Neural progenitor cell (in vitro differentiated cells): ENCODE results near the gene IPO4. TPM values are rescaled to one million over a fixed set of nuclear protein-coding genes. Genes with fewer than 3 reads are reported as not detected.

ENCODE experiments used
- DNase-seq: peaks from one replicate; pipeline ENCODE4 v3.0.0-alpha.2; 2016; ENCODE audit warnings: low spot score
- H2AFZ ChIP-seq: fragments of 200-600 bp; sonication (generic); replicated peaks from 2 replicates; pipeline ENCODE4 v1.6.1; 2016; ENCODE audit warnings: antibody characterized with exemption
- H3F3A ChIP-seq: fragments of 200-600 bp; sonication (generic); 2 replicates; pipeline ENCODE4 v1.6.1; 2016; ENCODE audit warnings: antibody characterized with exemption, low read depth
- H3K27ac ChIP-seq: fragments of 200-600 bp; sonication (generic); 2 replicates; pipeline ENCODE4 v1.5.1; 2016; ENCODE audit warnings: mild to moderate bottlenecking
- H3K27me3 ChIP-seq: fragments of 200-600 bp; sonication (generic); 2 replicates; pipeline ENCODE4 v1.6.1; 2016; ENCODE audit warnings: mild to moderate bottlenecking, moderate library complexity
- H3K36me3 ChIP-seq: fragments of 200-600 bp; sonication (generic); 2 replicates; pipeline ENCODE4 v1.5.1; 2016
- H3K4me1 ChIP-seq: fragments of 200-600 bp; sonication (generic); 2 replicates; pipeline ENCODE4 v1.6.1; 2016; ENCODE audit warnings: mixed run types
- H3K4me2 ChIP-seq: fragments of 200-600 bp; sonication (generic); 2 replicates; pipeline ENCODE4 v1.6.1; 2016
- H3K4me3 ChIP-seq: fragments of 200-600 bp; sonication (generic); 2 replicates; pipeline ENCODE4 v1.5.1; 2016
- H3K79me2 ChIP-seq: fragments of 200-600 bp; sonication (generic); 2 replicates; pipeline ENCODE4 v1.6.1; 2016; ENCODE audit warnings: low read depth
- H3K9ac ChIP-seq: fragments of 200-600 bp; sonication (generic); 2 replicates; pipeline ENCODE4 v1.6.1; 2016
- H3K9me3 ChIP-seq: fragments of 200-600 bp; sonication (generic); 2 replicates; pipeline ENCODE4 v1.5.1; 2016; ENCODE audit warnings: low read depth
- H4K20me1 ChIP-seq: fragments of 200-600 bp; sonication (generic); 2 replicates; pipeline ENCODE4 v1.6.1; 2016; ENCODE audit warnings: low read depth
- H3K27ac Mint-ChIP-seq: 3 replicates; pipeline ENCODE4 v1.8.0; 2021; ENCODE audit warnings: mixed read lengths
- H3K27me3 Mint-ChIP-seq: 2 replicates; pipeline ENCODE4 v1.8.0; 2022; ENCODE audit warnings: low read depth, mild to moderate bottlenecking, inconsistent platforms, moderate library complexity, mixed read lengths; ENCODE audit not compliant: insufficient read depth
- H3K36me3 Mint-ChIP-seq: 3 replicates; pipeline ENCODE4 v1.8.0; 2021; ENCODE audit warnings: mixed read lengths
- H3K4me1 Mint-ChIP-seq: 3 replicates; pipeline ENCODE4 v1.8.0; 2021; ENCODE audit warnings: mixed read lengths
- H3K4me3 Mint-ChIP-seq: 3 replicates; pipeline ENCODE4 v1.8.0; 2021; ENCODE audit warnings: mild to moderate bottlenecking, moderate library complexity, mixed read lengths
- H3K9me3 Mint-ChIP-seq: 3 replicates; pipeline ENCODE4 v1.8.0; 2020; ENCODE audit warnings: mixed read lengths
- CTCF ChIP-seq: fragments of 200-600 bp; sonication (generic); IDR thresholded peaks from 2 replicates; pipeline ENCODE4 v1.5.1; 2017; ENCODE audit warnings: antibody characterized with exemption, mild to moderate bottlenecking
- EZH2 ChIP-seq: fragments of 200-600 bp; sonication (generic); IDR thresholded peaks from 2 replicates; pipeline ENCODE4 v1.6.1; 2017; ENCODE audit warnings: antibody characterized with exemption, mild to moderate bottlenecking, moderate library complexity
- EZH2phosphoT487 ChIP-seq: fragments of 200-600 bp; sonication (generic); IDR thresholded peaks from 2 replicates; pipeline ENCODE4 v1.6.1; 2017; ENCODE audit warnings: antibody characterized with exemption
- total RNA-seq: library from RNA; depleted of rRNA; stranded (reverse); fragments of >200 nt; gene quantifications from 2 replicates; pipeline ENCODE4 v1.2.3, GENCODE V29; 2015; ENCODE audit warnings: low replicate concordance

Gene IPO4
- total RNA-seq, 1 donor from 2014 or later = 15.9 TPM

- Mint-ChIP-seq H3K27ac (peak overlapping the region; percentile 13), H3K4me1 (peaks cover 13% of the 10 kb centered on the region), H3K9me3 (no peaks in the 10 kb centered on the region), H3K27me3 (peaks cover 7% of the 10 kb centered on the region), H3K4me3 (peak overlapping the region; percentile 27), H3K36me3 (peaks cover 4% of the 10 kb centered on the region)
- no peak overlapping the region for H3K4me2 ChIP-seq
- no peak overlapping the region for H3K9ac ChIP-seq
- H4K20me1 ChIP-seq = no peaks in the 10 kb centered on the region
- H3K4me1 ChIP-seq = peaks cover 6% of the 10 kb centered on the region
- H3K27me3 ChIP-seq = peaks cover 9% of the 10 kb centered on the region
- TF ChIP-seq EZH2 = no peak
- TF ChIP-seq EZH2phosphoT487 = no peak
- no peak for TF ChIP-seq CTCF
- no peak overlapping the region for H3K4me3 ChIP-seq
- peaks cover 20% of the 10 kb centered on the region for H3F3A ChIP-seq
- no peak overlapping the region for H3K27ac ChIP-seq
- H3K36me3 ChIP-seq = no peaks in the 10 kb centered on the region
- H3K79me2 ChIP-seq = no peaks in the 10 kb centered on the region
- H2AFZ ChIP-seq = no peak overlapping the region
- H3K9me3 ChIP-seq = no peaks in the 10 kb centered on the region
- DNase-seq = no peak
These were observed 56.4 kb downstream of the IPO4 start for GRCh38 chr14:24132061-24132685.

GRCh38 chr14:24131549-24131966 is 57.1 kb downstream of the IPO4 start:
- H3K9ac ChIP-seq = no peak overlapping the region
- H3K27ac ChIP-seq = no peak overlapping the region
- no peak overlapping the region for H2AFZ ChIP-seq
- H3K9me3 Mint-ChIP-seq = no peaks in the 10 kb centered on the region
- no peaks in the 10 kb centered on the region for H3K36me3 ChIP-seq
- H3K4me3 ChIP-seq = no peak overlapping the region
- H3K36me3 Mint-ChIP-seq = no peaks in the 10 kb centered on the region
- H3K4me1 Mint-ChIP-seq = peaks cover 7% of the 10 kb centered on the region
- H3K4me1 ChIP-seq = peaks cover 1% of the 10 kb centered on the region
- H3F3A ChIP-seq = peaks cover 13% of the 10 kb centered on the region
- no peak for DNase-seq
- no peak overlapping the region for H3K27ac Mint-ChIP-seq
- peaks cover 4% of the 10 kb centered on the region for H3K27me3 ChIP-seq
- H3K4me2 ChIP-seq = no peak overlapping the region
- H3K4me3 Mint-ChIP-seq = no peak overlapping the region
- no peaks in the 10 kb centered on the region for H3K9me3 ChIP-seq
- TF ChIP-seq EZH2 = no peak
- TF ChIP-seq CTCF = no peak
- no peak for TF ChIP-seq EZH2phosphoT487
- no peaks in the 10 kb centered on the region for H4K20me1 ChIP-seq
- H3K79me2 ChIP-seq = no peaks in the 10 kb centered on the region
- peaks cover 4% of the 10 kb centered on the region for H3K27me3 Mint-ChIP-seq

- H4K20me1 ChIP-seq = no peaks in the 10 kb centered on the region
- H3K4me3 Mint-ChIP-seq = no peak overlapping the region
- H3K27me3 ChIP-seq = no peaks in the 10 kb centered on the region
- TF ChIP-seq CTCF (no peak), EZH2phosphoT487 (no peak), EZH2 (no peak)
- H3K79me2 ChIP-seq = no peaks in the 10 kb centered on the region
- no peaks in the 10 kb centered on the region for H3K9me3 ChIP-seq
- H3K4me1 ChIP-seq = no peaks in the 10 kb centered on the region
- H3K27me3 Mint-ChIP-seq = peaks cover 4% of the 10 kb centered on the region
- no peak overlapping the region for H3K27ac ChIP-seq
- H3K9ac ChIP-seq = no peak overlapping the region
- H3K4me1 Mint-ChIP-seq = peaks cover 5% of the 10 kb centered on the region
- no peaks in the 10 kb centered on the region for H3K36me3 ChIP-seq
- H2AFZ ChIP-seq = no peak overlapping the region
- no peak overlapping the region for H3K27ac Mint-ChIP-seq
- DNase-seq = no peak
- H3K9me3 Mint-ChIP-seq = no peaks in the 10 kb centered on the region
- no peak overlapping the region for H3K4me3 ChIP-seq
- H3K36me3 Mint-ChIP-seq = no peaks in the 10 kb centered on the region
- H3F3A ChIP-seq = peaks cover 13% of the 10 kb centered on the region
- H3K4me2 ChIP-seq = no peak overlapping the region
These were observed 57.7 kb downstream of the IPO4 start for GRCh38 chr14:24130717-24131548.
